ENCODE results near the gene GSN. TPM values are rescaled to one million over a fixed set of nuclear protein-coding genes. Genes with fewer than 3 reads are reported as not detected.

The GSN gene
- total and polyA plus RNA-seq, 10 of the 15 experiments (the other 5 are each of a cell fraction or from before 2014, with no cell fraction given) = 0.66 to 9.2 (median 6.2) TPM

DNA sequence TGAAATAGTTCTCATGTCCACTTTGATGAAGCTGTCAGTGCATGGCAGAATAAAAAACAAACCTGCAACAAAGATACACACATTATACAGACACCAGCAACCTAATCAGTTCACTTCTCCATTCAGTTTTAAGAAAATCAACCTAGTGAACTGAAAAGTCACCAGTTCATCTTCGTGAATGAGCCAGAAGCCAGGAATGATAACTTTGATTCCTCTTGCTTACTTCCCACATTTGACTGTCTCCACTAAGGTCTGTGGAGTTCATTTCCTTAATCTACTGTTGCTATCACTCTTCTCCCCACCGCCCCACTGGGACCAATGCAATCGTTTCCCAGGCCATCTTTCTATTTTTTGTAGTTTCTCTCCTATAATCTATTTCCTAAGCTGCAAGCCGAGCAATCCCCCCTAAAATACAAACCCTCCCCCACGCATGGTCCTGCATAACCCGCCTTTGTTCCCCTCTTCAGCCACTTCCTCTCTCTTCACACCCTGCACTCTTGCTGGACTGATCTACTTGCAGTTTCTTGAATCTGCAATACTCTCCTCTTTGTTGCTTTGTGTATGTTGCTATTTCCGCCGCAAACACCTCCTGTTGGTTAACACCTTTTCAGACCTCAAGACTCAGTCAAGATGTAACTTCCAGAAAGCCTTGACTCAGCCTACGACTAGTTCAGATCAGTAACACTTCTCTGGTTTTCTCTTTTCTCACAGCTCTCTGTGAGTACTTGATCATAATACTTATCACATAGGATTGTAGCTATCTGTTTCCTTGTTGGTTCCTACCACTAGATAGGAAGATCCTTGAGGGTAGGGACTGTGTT, 85.5 kb downstream of the GSN start:
- ChIA-PET CTCF (interaction anchor here (0.6 to 2.0 kb wide), 12 partner anchors 9 to 232 kb away, joined by 3 to 17 read pairs (median 4); no protein-coding TSS in a partner anchor), POLR2A (interaction anchor here (0.6 to 1.5 kb wide), 6 partner anchors 16 to 151 kb away, joined by 3 to 9 read pairs (median 3); no protein-coding TSS in a partner anchor), RAD21 (ENCODE audit: unreplicated experiment) (interaction anchor here (1.0 to 1.4 kb wide), 6 partner anchors 13 to 422 kb away, joined by 3 to 6 read pairs (median 4); no protein-coding TSS in a partner anchor), SMC1A (ENCODE audit: uncharacterized antibody, unreplicated experiment) (interaction anchor here (1.0 to 2.2 kb wide), 8 partner anchors 11 to 47 kb away, joined by 3 to 22 read pairs (median 5); no protein-coding TSS in a partner anchor)
- peak overlapping the region; percentile 69 for H2AFZ ChIP-seq (ENCODE audit: control insufficient read depth, low read depth, low read length)
- no peaks in the 10 kb centered on the region for H3K27me3 ChIP-seq (replicated peaks in 1 of 2; ENCODE audit: control insufficient read depth in 2 of 2, insufficient read depth in 2 of 2, low read length in 1 of 2)
- no peaks in the 10 kb centered on the region for H3K79me2 ChIP-seq (ENCODE audit: control insufficient read depth, insufficient read depth, low read length)
- H4K20me1 ChIP-seq (ENCODE audit: control insufficient read depth, insufficient read depth) = no peaks in the 10 kb centered on the region
- no peak overlapping the region for H3K4me3 ChIP-seq
- FAIRE-seq (peak; percentile 97), ATAC-seq (peak; percentile 99), DNase-seq (ENCODE audit: low read depth, low spot score) (peak; percentile 88)
- in situ Hi-C loops (cut with MboI) (no loop called here), intact Hi-C loops (cut with micrococcal nuclease; ENCODE audit: unreplicated experiment) (loop anchor here (2.0 kb wide), 1 partner anchor 17 kb away; the partner anchor contains the start of gene STOM)
- peak overlapping the region; percentile 1; the same call in 1 of the 2 replicates for H3K9ac ChIP-seq (ENCODE audit: control insufficient read depth, insufficient read depth, low read length)
- H3K9me3 ChIP-seq (replicated peaks; ENCODE audit: control insufficient read depth, insufficient read depth, low read length) = no peaks in the 10 kb centered on the region
- peak overlapping the region; percentile 88 for H3K27ac ChIP-seq (ENCODE audit: control insufficient read depth, insufficient read depth)
- 25% methylated on average over 9 of the region's 9 CpGs for WGBS (ENCODE audit: insufficient coverage, insufficient replicate concordance, low lambda C conversion rate, missing lambda C conversion rate)
- H3K4me2 ChIP-seq (ENCODE audit: control insufficient read depth, insufficient read depth) = peak overlapping the region; percentile 73
- H3K36me3 ChIP-seq (ENCODE audit: control insufficient read depth in 2 of 2, insufficient read depth in 2 of 2, low read length in 1 of 2) = 0 out of 4 replicates have a peak, but pooled peaks cover 0 to 5% of the 10 kb centered on the region in 2 experiments
- H3K4me1 ChIP-seq (ENCODE audit: control insufficient read depth, insufficient read depth, low read length) = peaks cover 18% of the 10 kb centered on the region
- BruUV-seq (replicated peaks) = no TSS peak
- TF ChIP-seq, protein P1, sequence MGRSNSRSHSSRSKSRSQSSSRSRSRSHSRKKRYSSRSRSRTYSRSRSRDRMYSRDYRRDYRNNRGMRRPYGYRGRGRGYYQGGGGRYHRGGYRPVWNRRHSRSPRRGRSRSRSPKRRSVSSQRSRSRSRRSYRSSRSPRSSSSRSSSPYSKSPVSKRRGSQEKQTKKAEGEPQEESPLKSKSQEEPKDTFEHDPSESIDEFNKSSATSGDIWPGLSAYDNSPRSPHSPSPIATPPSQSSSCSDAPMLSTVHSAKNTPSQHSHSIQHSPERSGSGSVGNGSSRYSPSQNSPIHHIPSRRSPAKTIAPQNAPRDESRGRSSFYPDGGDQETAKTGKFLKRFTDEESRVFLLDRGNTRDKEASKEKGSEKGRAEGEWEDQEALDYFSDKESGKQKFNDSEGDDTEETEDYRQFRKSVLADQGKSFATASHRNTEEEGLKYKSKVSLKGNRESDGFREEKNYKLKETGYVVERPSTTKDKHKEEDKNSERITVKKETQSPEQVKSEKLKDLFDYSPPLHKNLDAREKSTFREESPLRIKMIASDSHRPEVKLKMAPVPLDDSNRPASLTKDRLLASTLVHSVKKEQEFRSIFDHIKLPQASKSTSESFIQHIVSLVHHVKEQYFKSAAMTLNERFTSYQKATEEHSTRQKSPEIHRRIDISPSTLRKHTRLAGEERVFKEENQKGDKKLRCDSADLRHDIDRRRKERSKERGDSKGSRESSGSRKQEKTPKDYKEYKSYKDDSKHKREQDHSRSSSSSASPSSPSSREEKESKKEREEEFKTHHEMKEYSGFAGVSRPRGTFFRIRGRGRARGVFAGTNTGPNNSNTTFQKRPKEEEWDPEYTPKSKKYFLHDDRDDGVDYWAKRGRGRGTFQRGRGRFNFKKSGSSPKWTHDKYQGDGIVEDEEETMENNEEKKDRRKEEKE (IDR thresholded peaks at IDR 0.05) = no peak
- TF ChIP-seq CHD1 (IDR thresholded peaks at IDR 0.05; ENCODE audit: low read depth, low read length) = no peak
- TF ChIP-seq SPI1 (IDR thresholded peaks at IDR 0.05; ENCODE audit: borderline replicate concordance, insufficient read depth, low read depth, low read length) = peak; percentile 92
- TF ChIP-seq NFIC (IDR thresholded peaks at IDR 0.05; ENCODE audit: low read depth, low read length) = 0 out of 2 replicates have a peak, but pooled peaks have one; percentile 48
- TF ChIP-seq ZNF622 (IDR thresholded peaks at IDR 0.05) = no peak
- TF ChIP-seq ZBED1 (IDR thresholded peaks at IDR 0.05; ENCODE audit: borderline replicate concordance) = no peak
- TF ChIP-seq MEF2B (IDR thresholded peaks at IDR 0.05; ENCODE audit: partially characterized antibody, poor library complexity, severe bottlenecking) = peak; percentile 92
- TF ChIP-seq BACH1 (IDR thresholded peaks at IDR 0.05; ENCODE audit: borderline replicate concordance) = peak; percentile 82; the same call in 1 of the 2 replicates
- TF ChIP-seq MEF2A (IDR thresholded peaks at IDR 0.05; ENCODE audit: insufficient read depth, low read depth, low read length) = peak; percentile 70; the same call in 1 of the 2 replicates
- TF ChIP-seq CHD2 (IDR thresholded peaks at IDR 0.05; ENCODE audit: borderline replicate concordance, low read depth, low read length) = peak; percentile 78; the same call in 1 of the 2 replicates
- TF ChIP-seq RCOR1 (conservative IDR thresholded peaks at IDR 0.05; ENCODE audit: low read depth, low read length) = no peak
- TF ChIP-seq ZZZ3 (IDR thresholded peaks at IDR 0.05; ENCODE audit: control insufficient read depth, insufficient read length, low read depth) = no peak
- no peak for TF ChIP-seq HDAC6 (IDR thresholded peaks at IDR 0.05; ENCODE audit: unreplicated experiment)
- TF ChIP-seq, protein P2, sequence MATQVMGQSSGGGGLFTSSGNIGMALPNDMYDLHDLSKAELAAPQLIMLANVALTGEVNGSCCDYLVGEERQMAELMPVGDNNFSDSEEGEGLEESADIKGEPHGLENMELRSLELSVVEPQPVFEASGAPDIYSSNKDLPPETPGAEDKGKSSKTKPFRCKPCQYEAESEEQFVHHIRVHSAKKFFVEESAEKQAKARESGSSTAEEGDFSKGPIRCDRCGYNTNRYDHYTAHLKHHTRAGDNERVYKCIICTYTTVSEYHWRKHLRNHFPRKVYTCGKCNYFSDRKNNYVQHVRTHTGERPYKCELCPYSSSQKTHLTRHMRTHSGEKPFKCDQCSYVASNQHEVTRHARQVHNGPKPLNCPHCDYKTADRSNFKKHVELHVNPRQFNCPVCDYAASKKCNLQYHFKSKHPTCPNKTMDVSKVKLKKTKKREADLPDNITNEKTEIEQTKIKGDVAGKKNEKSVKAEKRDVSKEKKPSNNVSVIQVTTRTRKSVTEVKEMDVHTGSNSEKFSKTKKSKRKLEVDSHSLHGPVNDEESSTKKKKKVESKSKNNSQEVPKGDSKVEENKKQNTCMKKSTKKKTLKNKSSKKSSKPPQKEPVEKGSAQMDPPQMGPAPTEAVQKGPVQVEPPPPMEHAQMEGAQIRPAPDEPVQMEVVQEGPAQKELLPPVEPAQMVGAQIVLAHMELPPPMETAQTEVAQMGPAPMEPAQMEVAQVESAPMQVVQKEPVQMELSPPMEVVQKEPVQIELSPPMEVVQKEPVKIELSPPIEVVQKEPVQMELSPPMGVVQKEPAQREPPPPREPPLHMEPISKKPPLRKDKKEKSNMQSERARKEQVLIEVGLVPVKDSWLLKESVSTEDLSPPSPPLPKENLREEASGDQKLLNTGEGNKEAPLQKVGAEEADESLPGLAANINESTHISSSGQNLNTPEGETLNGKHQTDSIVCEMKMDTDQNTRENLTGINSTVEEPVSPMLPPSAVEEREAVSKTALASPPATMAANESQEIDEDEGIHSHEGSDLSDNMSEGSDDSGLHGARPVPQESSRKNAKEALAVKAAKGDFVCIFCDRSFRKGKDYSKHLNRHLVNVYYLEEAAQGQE (IDR thresholded peaks at IDR 0.05; ENCODE audit: low read depth, low read length) = no peak
- TF ChIP-seq, protein P3, sequence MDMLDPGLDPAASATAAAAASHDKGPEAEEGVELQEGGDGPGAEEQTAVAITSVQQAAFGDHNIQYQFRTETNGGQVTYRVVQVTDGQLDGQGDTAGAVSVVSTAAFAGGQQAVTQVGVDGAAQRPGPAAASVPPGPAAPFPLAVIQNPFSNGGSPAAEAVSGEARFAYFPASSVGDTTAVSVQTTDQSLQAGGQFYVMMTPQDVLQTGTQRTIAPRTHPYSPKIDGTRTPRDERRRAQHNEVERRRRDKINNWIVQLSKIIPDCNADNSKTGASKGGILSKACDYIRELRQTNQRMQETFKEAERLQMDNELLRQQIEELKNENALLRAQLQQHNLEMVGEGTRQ (IDR thresholded peaks at IDR 0.05; ENCODE audit: borderline replicate concordance, low read depth, low read length) = no peak
